ENCODE results near the gene CPNE6. TPM values are rescaled to one million over a fixed set of nuclear protein-coding genes. Genes with fewer than 3 reads are reported as not detected.

Gene CPNE6
- total RNA-seq, 1 experiment from 2014 or later, result not detected

DNA sequence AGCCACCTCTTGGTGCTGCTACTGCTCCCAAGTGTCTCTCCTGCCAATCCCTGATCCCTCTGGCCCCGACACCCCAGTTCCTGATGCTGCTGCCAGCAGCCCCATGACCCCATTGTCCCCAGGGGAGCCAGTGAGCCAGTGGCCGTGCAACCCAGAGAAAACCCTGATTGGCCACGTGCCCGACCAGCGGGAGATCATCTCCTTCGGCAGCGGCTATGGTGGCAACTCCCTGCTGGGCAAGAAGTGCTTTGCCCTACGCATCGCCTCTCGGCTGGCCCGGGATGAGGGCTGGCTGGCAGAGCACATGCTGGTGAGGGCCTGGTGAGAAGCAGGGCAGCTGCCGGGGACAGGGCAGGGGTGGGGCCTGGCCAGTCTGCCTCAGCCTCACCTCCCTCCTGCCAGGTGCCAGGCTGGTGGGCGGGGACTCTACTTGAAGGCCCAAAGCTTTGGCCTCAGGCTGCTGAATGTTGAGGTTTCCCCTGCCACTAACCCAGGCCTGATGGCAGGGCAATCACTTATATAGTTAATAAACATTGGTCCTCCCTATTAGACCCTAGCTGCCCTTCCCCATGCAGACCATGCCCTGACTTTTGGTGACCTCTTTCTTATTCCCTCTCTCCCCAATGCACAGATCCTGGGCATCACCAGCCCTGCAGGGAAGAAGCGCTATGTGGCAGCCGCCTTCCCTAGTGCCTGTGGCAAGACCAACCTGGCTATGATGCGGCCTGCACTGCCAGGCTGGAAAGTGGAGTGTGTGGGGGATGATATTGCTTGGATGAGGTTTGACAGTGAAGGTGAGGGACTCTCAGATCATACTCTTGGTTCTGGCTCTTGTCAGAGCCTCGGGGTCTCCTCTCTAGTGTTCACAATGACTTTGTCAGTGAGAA is 27.8 kb downstream of the CPNE6 start:
- ChIA-PET POLR2A (no interaction called here), RAD21 (ENCODE audit: low non-redundant PET in 1 of 2, low total read pairs in 2 of 2, uncharacterized antibody in 2 of 2, unreplicated experiment in 2 of 2) (no interaction called here), CTCF (no interaction called here)
- TF ChIP-seq, protein P1, sequence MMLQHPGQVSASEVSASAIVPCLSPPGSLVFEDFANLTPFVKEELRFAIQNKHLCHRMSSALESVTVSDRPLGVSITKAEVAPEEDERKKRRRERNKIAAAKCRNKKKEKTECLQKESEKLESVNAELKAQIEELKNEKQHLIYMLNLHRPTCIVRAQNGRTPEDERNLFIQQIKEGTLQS (IDR thresholded peaks at IDR 0.05), result no peak
- TF ChIP-seq CBX3 (IDR thresholded peaks at IDR 0.05; ENCODE audit: low read depth) (no peak), RAD21 (IDR thresholded peaks at IDR 0.05; ENCODE audit: low read depth) (no peak), YY1 (IDR thresholded peaks at IDR 0.05; ENCODE audit: extremely low read depth, insufficient replicate concordance, low read depth, low read length) (no peak), POLR2AphosphoS5 (IDR thresholded peaks at IDR 0.05; ENCODE audit: low read depth, low read length) (no peak; the same call in 1 of the 2 replicates), SP1 (IDR thresholded peaks at IDR 0.05; ENCODE audit: low read depth) (no peak), SIN3A (IDR thresholded peaks at IDR 0.05; ENCODE audit: low read depth) (no peak), SRF (IDR thresholded peaks at IDR 0.05; ENCODE audit: low read depth) (no peak), EZH2phosphoT487 (IDR thresholded peaks at IDR 0.05; ENCODE audit: borderline replicate concordance) (no peak), FOSL1 (IDR thresholded peaks at IDR 0.05; ENCODE audit: low read depth) (no peak), ZNF274 (IDR thresholded peaks at IDR 0.05; ENCODE audit: low read depth, low read length) (no peak), JUND (IDR thresholded peaks at IDR 0.05) (no peak), ZFX (IDR thresholded peaks at IDR 0.05) (no peak), TCF7L2 (IDR thresholded peaks at IDR 0.05; ENCODE audit: borderline replicate concordance, extremely low read depth, insufficient read depth, insufficient read length) (no peak), ELF1 (IDR thresholded peaks at IDR 0.05; ENCODE audit: borderline replicate concordance, low read depth) (no peak)
- TF ChIP-seq, protein P2, sequence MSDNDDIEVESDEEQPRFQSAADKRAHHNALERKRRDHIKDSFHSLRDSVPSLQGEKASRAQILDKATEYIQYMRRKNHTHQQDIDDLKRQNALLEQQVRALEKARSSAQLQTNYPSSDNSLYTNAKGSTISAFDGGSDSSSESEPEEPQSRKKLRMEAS (IDR thresholded peaks at IDR 0.05), result no peak
- Histone ChIP-seq H3K4me3 (replicated peaks in 1 of 2; ENCODE audit: low read depth in 1 of 2, low read length in 2 of 2) (no peak overlapping the region), H4K20me1 (ENCODE audit: insufficient read depth) (no peaks in the 10 kb centered on the region), H2AFZ (ENCODE audit: low read depth, low read length, poor library complexity, severe bottlenecking) (no peak overlapping the region), H3K9me2 (ENCODE audit: insufficient read depth) (no peaks in the 10 kb centered on the region), H3K36me3 (ENCODE audit: control insufficient read depth in 1 of 2, insufficient read depth in 2 of 2, low read length in 2 of 2) (no peaks in the 10 kb centered on the region), H3K4me2 (ENCODE audit: low read length) (no peak overlapping the region), H3K9me3 (ENCODE audit: control insufficient read depth in 1 of 2, insufficient read depth in 1 of 2, low read depth in 1 of 2, low read length in 2 of 2) (no peaks in the 10 kb centered on the region), H3K4me1 (ENCODE audit: control insufficient read depth in 1 of 2, insufficient read depth in 2 of 2, low read length in 2 of 2) (peaks cover 6 to 11% of the 10 kb centered on the region in 2 experiments; a peak in 3 of 4 replicates), H3K27ac (ENCODE audit: low read depth, low read length) (no peak overlapping the region), H3K27me3 (ENCODE audit: insufficient read depth, low read length) (no peaks in the 10 kb centered on the region), H3K79me2 (ENCODE audit: insufficient read depth, low read length) (peaks cover 7% of the 10 kb centered on the region; the same call in 1 of the 2 replicates), H3K9ac (ENCODE audit: low read length) (no peak overlapping the region)
- ATAC-seq, result no peak
- BruUV-seq (replicated peaks), result no TSS peak
- intact Hi-C loops (cut with micrococcal nuclease), result loop anchor here (10.0 kb wide), 1 partner anchor 114 kb away; the partner anchor contains the start of gene DHRS4L2
- DNase-seq (ENCODE audit: low read depth, low spot score), result no peak

All from HCT116 (cell line).